ENCODE results near the gene OVOL1.

The OVOL1 gene

GRCh38 chr11:65790902-65791650 lies 4.2 kb downstream of the OVOL1 start:
- in situ Hi-C loops (cut with HindIII; ENCODE audit: low sequenced_read_pairs) = no loop called here

GRCh38 chr11:65791719-65792213 lies 4.9 kb downstream of the OVOL1 start:
- in situ Hi-C loops (cut with HindIII; ENCODE audit: low sequenced_read_pairs) = no loop called here

GRCh38 chr11:65792456-65792855 lies 5.6 kb downstream of the OVOL1 start:
- in situ Hi-C loops (cut with HindIII; ENCODE audit: low sequenced_read_pairs) = no loop called here

- in situ Hi-C loops (cut with HindIII; ENCODE audit: low sequenced_read_pairs) = no loop called here
Observed at GRCh38 chr11:65793144-65793581, 6.3 kb downstream of the OVOL1 start.

- in situ Hi-C loops (cut with HindIII; ENCODE audit: low sequenced_read_pairs) = no loop called here
Observed at GRCh38 chr11:65793625-65794400, 7.0 kb downstream of the OVOL1 start.

- in situ Hi-C loops (cut with HindIII; ENCODE audit: low sequenced_read_pairs) = no loop called here
Observed at GRCh38 chr11:65794570-65795510, 8.0 kb downstream of the OVOL1 start.

GRCh38 chr11:65796726-65797601 lies 10.1 kb downstream of the OVOL1 start:
- in situ Hi-C loops (cut with HindIII; ENCODE audit: low sequenced_read_pairs) = no loop called here

- in situ Hi-C loops (cut with HindIII; ENCODE audit: low sequenced_read_pairs) = no loop called here
Observed at GRCh38 chr11:65797711-65798110, 10.8 kb downstream of the OVOL1 start.

- in situ Hi-C loops (cut with HindIII; ENCODE audit: low sequenced_read_pairs) = no loop called here
Observed at GRCh38 chr11:65798882-65799281, 12.0 kb downstream of the OVOL1 start.

- in situ Hi-C loops (cut with HindIII; ENCODE audit: low sequenced_read_pairs) = no loop called here
Observed at GRCh38 chr11:65801153-65801987, 14.5 kb downstream of the OVOL1 start.

GRCh38 chr11:65802841-65803240 lies 16.0 kb downstream of the OVOL1 start:
- in situ Hi-C loops (cut with HindIII; ENCODE audit: low sequenced_read_pairs) = no loop called here

GRCh38 chr11:65803797-65804492 lies 17.1 kb downstream of the OVOL1 start:
- in situ Hi-C loops (cut with HindIII; ENCODE audit: low sequenced_read_pairs) = no loop called here

GRCh38 chr11:65806979-65807378 lies 20.1 kb downstream of the OVOL1 start:
- in situ Hi-C loops (cut with HindIII; ENCODE audit: low sequenced_read_pairs) = no loop called here

- in situ Hi-C loops (cut with HindIII; ENCODE audit: low sequenced_read_pairs) = no loop called here
Observed at GRCh38 chr11:65808744-65809341, 22.0 kb downstream of the OVOL1 start.

GRCh38 chr11:65809496-65809895 lies 22.6 kb downstream of the OVOL1 start:
- in situ Hi-C loops (cut with HindIII; ENCODE audit: low sequenced_read_pairs) = no loop called here

GRCh38 chr11:65810046-65810868 lies 23.4 kb downstream of the OVOL1 start:
- in situ Hi-C loops (cut with HindIII; ENCODE audit: low sequenced_read_pairs) = loop anchor here (5.0 kb wide), 1 partner anchor 48 kb away; no protein-coding TSS in a partner anchor
